HepG2 (cell line): ENCODE results near the gene DHRS1. TPM values are rescaled to one million over a fixed set of nuclear protein-coding genes. Genes with fewer than 3 reads are reported as not detected.
A peak's percentile ranks its signal among the peaks of the same experiment; 100 is the strongest.

Experiments used
- CAMTA2 ChIP-seq: sonication (generic); formaldehyde crosslinking; IDR thresholded peaks from 2 replicates; pipeline ENCODE4 v1.4.0; 2020; ENCODE audit warnings: mild to moderate bottlenecking, missing genetic modification reagents, borderline replicate concordance
- CC2D1A ChIP-seq: sonication (generic); formaldehyde crosslinking; IDR thresholded peaks from 2 replicates; pipeline ENCODE4 v1.8.1; 2023; ENCODE audit warnings: mild to moderate bottlenecking, missing genetic modification reagents
- CTCF ChIP-seq: sonication (generic); formaldehyde crosslinking; IDR thresholded peaks from 2 replicates; pipeline ENCODE4 v1.5.0; 2020; ENCODE audit warnings: mild to moderate bottlenecking, missing genetic modification reagents, moderate library complexity
- DMAP1 ChIP-seq: IDR thresholded peaks from 2 replicates; pipeline ENCODE4 v1.6.1; 2016
- FOXA3 ChIP-seq: IDR thresholded peaks from 2 replicates; pipeline ENCODE4 v1.6.1; 2016; ENCODE audit warnings: missing genetic modification reagents, missing compliant biosample characterization
- HMG20A ChIP-seq: IDR thresholded peaks from 2 replicates; pipeline ENCODE4 v1.6.1; 2016; ENCODE audit warnings: borderline replicate concordance
- IKZF5 ChIP-seq: IDR thresholded peaks from 2 replicates; pipeline ENCODE4 v1.6.1; 2018; ENCODE audit warnings: missing genetic modification reagents, mild to moderate bottlenecking, missing compliant biosample characterization
- ISX ChIP-seq: sonication (generic); formaldehyde crosslinking; conservative IDR thresholded peaks from 2 replicates; pipeline ENCODE4 v1.5.0; 2020; ENCODE audit warnings: missing genetic modification reagents
- MAX ChIP-seq: IDR thresholded peaks from 2 replicates; pipeline ENCODE4 v1.6.1; 2012; ENCODE audit warnings: inconsistent platforms
- RNF2 ChIP-seq: fragments of 450-650 bp; conservative IDR thresholded peaks from 2 replicates; pipeline ENCODE4 v1.6.1; 2016; ENCODE audit warnings: low read depth
- SIX4 ChIP-seq: sonication (generic); formaldehyde crosslinking; IDR thresholded peaks from 2 replicates; pipeline ENCODE4 v1.4.0; 2020; ENCODE audit warnings: missing genetic modification reagents
- WIZ ChIP-seq: sonication (generic); formaldehyde crosslinking; IDR thresholded peaks from 2 replicates; pipeline ENCODE4 v1.5.1; 2020; ENCODE audit warnings: mild to moderate bottlenecking, missing genetic modification reagents
- ZBTB33 ChIP-seq: sonication (generic); formaldehyde crosslinking; IDR thresholded peaks from 2 replicates; pipeline ENCODE4 v1.4.0; 2020; ENCODE audit warnings: missing genetic modification reagents
- ZBTB37 ChIP-seq: sonication (generic); formaldehyde crosslinking; IDR thresholded peaks from 2 replicates; pipeline ENCODE4 v1.4.0; 2020; ENCODE audit warnings: mild to moderate bottlenecking, missing genetic modification reagents
- ZBTB42 ChIP-seq: sonication (generic); formaldehyde crosslinking; IDR thresholded peaks from 2 replicates; pipeline ENCODE4 v1.5.0; 2020; ENCODE audit warnings: mild to moderate bottlenecking, missing genetic modification reagents
- ZFP41 ChIP-seq: sonication (generic); formaldehyde crosslinking; IDR thresholded peaks from 2 replicates; pipeline ENCODE4 v1.4.0; 2020; ENCODE audit warnings: mild to moderate bottlenecking, missing genetic modification reagents, borderline replicate concordance
- ZNF251 ChIP-seq: sonication (generic); formaldehyde crosslinking; IDR thresholded peaks from 2 replicates; pipeline ENCODE4 v1.9.0; 2021; ENCODE audit warnings: mild to moderate bottlenecking, missing genetic modification reagents
- ZNF431 ChIP-seq: sonication (generic); formaldehyde crosslinking; IDR thresholded peaks from 2 replicates; pipeline ENCODE4 v1.9.0; 2022; ENCODE audit warnings: missing genetic modification reagents, low read depth, mild to moderate bottlenecking, borderline replicate concordance
- ZNF550 ChIP-seq: sonication (generic); formaldehyde crosslinking; IDR thresholded peaks from 2 replicates; pipeline ENCODE4 v1.4.0; 2020; ENCODE audit warnings: mild to moderate bottlenecking, missing genetic modification reagents, borderline replicate concordance
- ZNF570 ChIP-seq: sonication (generic); formaldehyde crosslinking; IDR thresholded peaks from 2 replicates; pipeline ENCODE4 v1.4.0; 2020; ENCODE audit warnings: mild to moderate bottlenecking, missing genetic modification reagents, borderline replicate concordance
- ZNF572 ChIP-seq: sonication (generic); formaldehyde crosslinking; IDR thresholded peaks from 2 replicates; pipeline ENCODE4 v1.5.1; 2020; ENCODE audit warnings: mild to moderate bottlenecking, missing genetic modification reagents
- ZNF614 ChIP-seq: IDR thresholded peaks from 2 replicates; pipeline ENCODE4 v1.6.1; 2018; ENCODE audit warnings: missing biosample characterization, missing genetic modification reagents, inconsistent platforms, borderline replicate concordance
- ZNF616 ChIP-seq: sonication (generic); formaldehyde crosslinking; IDR thresholded peaks from 2 replicates; pipeline ENCODE4 v1.5.0; 2020; ENCODE audit warnings: low read depth, mild to moderate bottlenecking, missing genetic modification reagents
- ZNF841 ChIP-seq: sonication (generic); formaldehyde crosslinking; IDR thresholded peaks from 2 replicates; pipeline ENCODE4 v1.8.1; 2023; ENCODE audit warnings: missing genetic modification reagents, borderline replicate concordance
- polyA plus RNA-seq, 8 experiments: library from polyadenylated mRNA; depleted of rRNA in 3 of 8; stranded (reverse) in 7 of 8; unstranded in 1 of 8; fragments of >200 nt; fragmentation: Illumina TruSeq in 4 of 8; extraction: Trizol in 4 of 8; gene quantifications; 2 replicates each; pipeline versions ENCODE4 v1.2.1 to v1.2.3, GENCODE V29; 2011 to 2016; ENCODE audit warnings: low read depth in 4 of 8, missing spikeins in 1 of 8, mixed read lengths in 1 of 8; ENCODE audit not compliant: insufficient read depth in 1 of 8
- total RNA-seq, 5 experiments: library from RNA; depleted of rRNA; stranded (reverse); fragments of >200 nt; fragmentation: Illumina TruSeq; extraction: Trizol; gene quantifications; 2 replicates each; pipeline ENCODE4 v1.2.3, GENCODE V29; 2016; ENCODE audit warnings: low read depth in 1 of 5

The DHRS1 gene
- total and polyA plus RNA-seq, 2 of the 13 experiments (the other 11 are each of a cell fraction or from before 2014, with no cell fraction given) = 49.8 to 60.8 TPM

- no peak for TF ChIP-seq CTCF
- no peak for TF ChIP-seq ZNF616 (CRISPR knock-in tag)
- TF ChIP-seq ZNF431 (CRISPR knock-in tag) = no peak
- TF ChIP-seq HMG20A (CRISPR knock-in tag) = peak; percentile 36; the same call in 1 of the 2 replicates
- TF ChIP-seq ZNF570 (CRISPR knock-in tag) = no peak
- no peak for TF ChIP-seq ISX (CRISPR knock-in tag)
- no peak for TF ChIP-seq ZNF550 (CRISPR knock-in tag)
- TF ChIP-seq ZNF841 (CRISPR knock-in tag) = no peak
- TF ChIP-seq ZBTB33 (CRISPR knock-in tag) = no peak
- TF ChIP-seq ZFP41 = 0 out of 2 replicates have a peak, but pooled peaks have one; percentile 35
- 0 out of 2 replicates have a peak, but pooled peaks have one; percentile 76 for TF ChIP-seq WIZ
- no peak for TF ChIP-seq SIX4 (CRISPR knock-in tag)
- TF ChIP-seq RNF2 = no peak
- TF ChIP-seq MAX = peak; percentile 75
- TF ChIP-seq ZNF614 (CRISPR knock-in tag) = peak; percentile 69; the same call in 1 of the 2 replicates
- no peak for TF ChIP-seq CC2D1A
- TF ChIP-seq DMAP1 = no peak
- TF ChIP-seq CAMTA2 (CRISPR knock-in tag) = no peak
- TF ChIP-seq ZBTB37 (CRISPR knock-in tag) = no peak
- no peak for TF ChIP-seq ZNF572 (CRISPR knock-in tag)
- 0 out of 2 replicates have a peak, but pooled peaks have one; percentile 21 for TF ChIP-seq FOXA3 (CRISPR knock-in tag)
- peak; percentile 35; the same call in 1 of the 2 replicates for TF ChIP-seq IKZF5 (CRISPR knock-in tag)
- TF ChIP-seq ZNF251 (CRISPR knock-in tag) = no peak
- TF ChIP-seq ZBTB42 (CRISPR knock-in tag) = no peak
Measured at GRCh38 chr14:24343795-24344660, 44.4 kb upstream of the DHRS1 start (continued).
